Stimulated activated CD4-positive, alpha-beta T cell treated with anti-CD3 and anti-CD28 coated beads, Interleukin-15, amount 100 ng/mL, for 24 hours (primary cell): ENCODE data around the gene SELP.

ENCODE experiments used
- DNase-seq: peaks from one replicate; pipeline ENCODE4 v3.0.0-alpha.2; 2020

Gene SELP

DNA sequence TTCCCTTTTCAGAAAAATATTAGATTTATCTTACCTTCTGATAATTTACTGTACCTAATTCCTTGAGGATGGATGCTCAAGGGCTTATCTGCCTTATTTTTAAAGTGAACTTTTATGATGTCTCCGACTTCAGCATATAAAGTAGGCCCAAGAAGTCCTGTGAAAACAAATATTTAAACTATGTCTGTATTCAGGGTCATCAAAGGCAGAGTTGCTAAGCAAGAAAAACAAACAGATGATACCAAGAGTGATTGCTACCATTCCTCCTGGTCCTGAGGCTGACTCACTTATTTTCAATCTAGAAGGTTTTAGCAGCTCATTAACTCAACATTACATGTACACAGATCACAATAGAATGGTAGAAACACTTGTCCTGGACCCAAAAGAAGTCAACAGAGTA, 57.7 kb downstream of the SELP start:
- DNase-seq: no peak

- DNase-seq: no peak
Observed at GRCh38 chr1:169571450-169571849, 58.5 kb downstream of the SELP start.

GRCh38 chr1:169570172-169570574, 59.8 kb downstream of the SELP start:
- no peak for DNase-seq

DNA sequence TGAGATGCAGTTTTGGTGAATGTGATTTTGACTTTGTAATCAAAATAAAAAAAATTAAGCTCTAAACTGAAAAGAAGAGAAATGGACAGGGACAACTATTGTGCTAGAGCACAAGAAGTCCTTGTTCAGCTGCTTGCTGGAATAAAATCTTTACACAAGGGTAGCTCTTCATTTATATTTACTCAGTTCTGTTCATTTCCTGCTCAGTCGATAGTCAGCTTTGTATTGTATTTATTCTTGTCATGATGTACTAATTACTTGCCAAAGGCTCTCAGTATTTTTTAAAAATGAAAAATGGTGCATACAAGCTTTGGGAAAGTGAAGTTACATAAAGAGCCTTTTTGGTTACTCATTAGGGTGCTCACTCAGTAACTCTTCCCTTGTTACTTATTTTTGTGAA, 61.4 kb downstream of the SELP start:
- DNase-seq: no peak

DNA sequence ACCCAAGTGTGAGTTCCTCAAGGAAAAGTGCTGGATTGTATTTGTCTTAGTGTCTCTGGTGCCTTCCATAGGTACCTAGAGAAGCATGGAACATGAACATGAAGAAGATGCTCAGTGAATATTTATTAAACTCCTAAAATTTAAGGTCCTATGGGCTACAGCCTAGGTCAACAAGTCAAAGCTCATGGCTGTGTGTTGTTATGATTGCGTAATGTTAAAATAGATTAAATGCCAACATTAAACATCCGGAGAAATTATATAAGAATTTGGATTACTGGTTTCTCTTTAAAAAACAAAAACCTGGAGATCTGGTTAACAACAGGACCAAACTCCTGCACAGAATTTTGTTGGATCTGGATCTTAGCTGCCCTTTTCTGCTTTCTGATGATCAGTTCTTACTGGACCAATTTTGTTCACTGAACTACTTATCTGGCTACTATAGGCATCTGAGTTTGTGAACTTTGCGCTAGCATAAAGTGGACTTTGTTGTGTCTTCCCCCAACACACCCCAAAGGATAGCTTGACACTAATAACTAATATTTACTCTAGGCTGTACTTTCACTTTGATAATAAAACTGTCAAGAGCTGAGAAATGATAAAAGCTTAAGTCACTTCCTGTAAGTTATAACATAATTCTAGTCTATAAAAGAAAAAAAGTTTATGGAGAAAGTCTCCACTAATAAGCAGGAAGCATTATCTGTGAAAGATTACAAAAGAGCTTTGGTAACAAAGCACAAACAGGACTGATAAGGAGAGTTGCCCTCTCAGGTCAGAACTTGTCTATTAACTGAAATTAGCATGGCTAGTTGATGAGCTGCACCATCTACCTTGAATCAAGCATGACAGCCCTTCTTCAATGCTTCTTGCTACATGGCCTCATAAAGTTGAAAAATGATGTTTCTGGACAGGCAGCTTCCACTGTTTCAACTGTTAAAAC, 64.3 kb downstream of the SELP start:
- DNase-seq: no peak

DNA sequence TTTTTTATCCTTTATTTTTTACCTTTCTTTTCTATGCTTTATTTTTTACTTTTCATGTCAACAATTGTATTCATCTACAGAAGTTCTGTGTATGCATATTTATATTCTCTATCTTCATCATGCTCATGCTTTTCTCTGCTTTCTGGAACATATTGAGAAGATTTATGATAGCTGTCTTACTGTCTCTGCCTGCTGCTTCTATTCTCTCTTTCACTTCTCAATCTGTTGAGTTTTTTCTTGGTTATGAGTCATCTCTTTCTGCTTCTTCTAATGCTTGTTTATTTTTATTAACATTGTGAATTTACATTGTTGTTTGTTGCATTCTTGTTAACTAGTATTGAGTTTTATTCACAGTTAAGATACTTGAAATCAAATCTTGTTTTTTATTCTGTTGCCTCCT, 66.3 kb downstream of the SELP start:
- no peak for DNase-seq

- no peak for DNase-seq
Observed at GRCh38 chr1:169563019-169563615, 66.8 kb downstream of the SELP start.

DNA sequence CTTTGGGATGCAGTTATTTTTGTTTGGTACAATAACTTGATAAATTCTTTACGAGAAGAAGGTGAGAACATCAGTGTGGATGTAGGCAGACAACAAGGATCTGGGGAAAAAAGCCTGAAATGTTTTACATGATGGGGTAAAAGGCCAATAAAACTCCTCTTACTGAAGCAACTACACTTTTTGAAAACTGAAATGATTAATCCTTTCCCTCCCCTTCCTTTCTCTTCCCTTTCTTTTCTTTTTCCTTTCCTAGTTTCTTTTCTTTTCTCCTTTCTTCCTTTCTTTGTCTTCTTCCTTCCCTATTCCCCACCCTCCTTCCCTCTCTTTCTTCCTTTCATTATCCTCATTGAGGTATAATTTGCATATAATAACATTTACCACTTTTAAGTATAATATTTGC, 68.2 kb downstream of the SELP start:
- DNase-seq: no peak

- no peak for DNase-seq
Observed at GRCh38 chr1:169557131-169557530, 72.8 kb downstream of the SELP start.

DNA sequence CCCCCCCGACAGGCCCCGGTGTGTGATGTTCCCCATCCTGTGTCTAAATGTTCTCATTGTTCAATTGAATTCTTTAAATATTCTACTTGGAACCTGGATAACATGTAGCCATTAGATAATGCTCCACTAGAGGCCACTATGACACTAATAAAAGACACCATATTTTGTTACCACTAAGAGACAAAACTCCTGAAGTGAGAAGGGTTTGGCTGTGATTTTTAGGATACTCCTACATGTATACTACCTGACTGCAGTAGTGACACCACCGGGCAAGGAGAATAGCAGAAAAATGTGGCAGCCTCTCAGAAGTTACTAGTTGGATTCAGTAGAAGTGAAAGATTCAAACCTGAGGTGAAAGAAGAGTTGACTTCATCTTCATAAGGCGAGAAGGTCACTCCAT, 79.6 kb downstream of the SELP start:
- DNase-seq: no peak

- no peak for DNase-seq
Observed at GRCh38 chr1:169548282-169548681, 81.6 kb downstream of the SELP start.

- peak; percentile 46 for DNase-seq
Observed at GRCh38 chr1:169546087-169546995, 83.6 kb downstream of the SELP start.

DNA sequence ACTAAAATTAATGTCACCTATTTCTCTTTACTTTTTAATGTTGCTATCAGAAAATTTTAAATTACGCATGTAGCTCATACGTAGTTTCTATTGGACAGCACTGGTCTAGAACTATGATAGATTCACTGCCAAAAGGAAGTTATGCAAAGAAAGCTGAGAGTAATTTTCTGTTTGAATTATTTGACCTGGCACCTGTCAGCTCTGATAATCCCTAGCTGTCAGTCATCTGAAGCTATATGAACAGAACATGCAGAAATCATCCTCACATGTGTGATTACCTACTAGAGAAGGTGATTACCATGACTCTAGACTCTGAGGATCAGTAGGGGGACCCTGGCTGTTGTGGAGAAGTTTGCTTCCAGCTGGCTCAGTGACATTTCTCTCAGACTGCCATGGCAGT, 84.5 kb downstream of the SELP start:
- no peak for DNase-seq

GRCh38 chr1:169538998-169539871, 90.7 kb downstream of the SELP start:
- no peak for DNase-seq
